Activated naive CD8-positive, alpha-beta T cell treated with anti-CD3 and anti-CD28 coated beads, Interleukin-2, amount 50 U/mL, for 24 hours (primary cell): Measurements from ENCODE around the gene ADGRG3.

Experiments used
- ATAC-seq: fragments of 150-1000 bp; cut with Tn5 transposase; one replicate; pipeline ENCODE4 v1.10.0; 2021
- DNase-seq: peaks from one replicate; pipeline ENCODE4 v3.0.0; 2021
- H3K27ac Mint-ChIP-seq: one replicate; pipeline ENCODE4 v1.8.0; 2021; ENCODE audit warnings: mild to moderate bottlenecking, mixed read lengths
- H3K27me3 Mint-ChIP-seq: one replicate; pipeline ENCODE4 v1.8.0; 2021; ENCODE audit warnings: mixed read lengths
- H3K36me3 Mint-ChIP-seq: one replicate; pipeline ENCODE4 v1.8.0; 2021; ENCODE audit warnings: low read depth, mixed read lengths
- H3K4me1 Mint-ChIP-seq: one replicate; pipeline ENCODE4 v1.8.0; 2021; ENCODE audit warnings: mixed read lengths
- H3K4me3 Mint-ChIP-seq: one replicate; pipeline ENCODE4 v1.8.0; 2021; ENCODE audit warnings: mild to moderate bottlenecking, moderate library complexity, mixed read lengths
- H3K9me3 Mint-ChIP-seq: one replicate; pipeline ENCODE4 v1.8.0; 2021; ENCODE audit warnings: mixed read lengths

The ADGRG3 gene

GRCh38 chr16:57638381-57638780 is 29.7 kb upstream of the ADGRG3 start:
- Mint-ChIP-seq H3K27me3 (peaks cover 8% of the 10 kb centered on the region), H3K4me3 (no peak overlapping the region), H3K36me3 (no peaks in the 10 kb centered on the region), H3K4me1 (peaks cover 5% of the 10 kb centered on the region), H3K27ac (no peak overlapping the region), H3K9me3 (no peaks in the 10 kb centered on the region)
- DNase-seq (no peak), ATAC-seq (no peak)

GRCh38 chr16:57639172-57639887 is 28.8 kb upstream of the ADGRG3 start:
- Mint-ChIP-seq H3K9me3 (no peaks in the 10 kb centered on the region), H3K27ac (no peak overlapping the region), H3K36me3 (no peaks in the 10 kb centered on the region), H3K4me3 (no peak overlapping the region), H3K4me1 (peaks cover 5% of the 10 kb centered on the region), H3K27me3 (peaks cover 8% of the 10 kb centered on the region)
- ATAC-seq (peak; percentile 34), DNase-seq (peak; percentile 22)

- Mint-ChIP-seq H3K27me3 (peaks cover 8% of the 10 kb centered on the region), H3K9me3 (no peaks in the 10 kb centered on the region), H3K4me3 (no peak overlapping the region), H3K36me3 (no peaks in the 10 kb centered on the region), H3K27ac (no peak overlapping the region), H3K4me1 (peaks cover 5% of the 10 kb centered on the region)
- no peak for ATAC-seq
- no peak for DNase-seq
Measured at GRCh38 chr16:57640185-57640584, 27.9 kb upstream of the ADGRG3 start.

- Mint-ChIP-seq H3K9me3 (no peaks in the 10 kb centered on the region), H3K36me3 (no peaks in the 10 kb centered on the region), H3K27ac (no peak overlapping the region), H3K4me1 (peaks cover 6% of the 10 kb centered on the region), H3K27me3 (peaks cover 8% of the 10 kb centered on the region), H3K4me3 (no peak overlapping the region)
- ATAC-seq (no peak), DNase-seq (no peak)
Measured at GRCh38 chr16:57640612-57641011, 27.5 kb upstream of the ADGRG3 start.

- Mint-ChIP-seq H3K9me3 (no peaks in the 10 kb centered on the region), H3K27ac (no peak overlapping the region), H3K27me3 (no peaks in the 10 kb centered on the region), H3K36me3 (no peaks in the 10 kb centered on the region), H3K4me1 (peaks cover 14% of the 10 kb centered on the region), H3K4me3 (no peak overlapping the region)
- ATAC-seq (no peak), DNase-seq (no peak)
Measured at GRCh38 chr16:57642160-57643135, 25.7 kb upstream of the ADGRG3 start.

- Mint-ChIP-seq H3K4me1 (peaks cover 23% of the 10 kb centered on the region), H3K9me3 (no peaks in the 10 kb centered on the region), H3K36me3 (peaks cover 2% of the 10 kb centered on the region), H3K27me3 (no peaks in the 10 kb centered on the region), H3K4me3 (no peak overlapping the region), H3K27ac (no peak overlapping the region)
- DNase-seq (no peak), ATAC-seq (no peak)
Measured at GRCh38 chr16:57643147-57643874, 24.8 kb upstream of the ADGRG3 start.

DNA sequence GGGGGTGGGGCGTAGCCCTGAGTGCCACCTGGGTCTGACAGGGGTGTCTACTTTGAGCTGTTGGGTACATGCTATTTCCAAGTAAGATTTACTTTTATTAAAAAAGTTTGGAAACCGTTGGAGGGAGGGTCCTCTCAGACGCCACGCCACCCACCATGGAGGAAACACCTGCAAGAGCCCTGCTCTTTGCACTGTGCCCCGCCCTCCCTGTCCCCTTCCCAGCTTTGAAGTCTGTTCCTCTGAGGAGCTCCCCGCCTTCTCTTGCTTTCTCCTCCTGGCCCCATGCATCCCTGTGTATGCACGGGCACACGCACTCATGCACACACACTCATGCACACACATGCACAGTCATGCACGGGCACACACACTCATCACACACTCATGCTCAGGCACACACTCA is 24.2 kb upstream of the ADGRG3 start:
- Mint-ChIP-seq H3K36me3 (peaks cover 2% of the 10 kb centered on the region), H3K27me3 (no peaks in the 10 kb centered on the region)
- no peak for DNase-seq

DNA sequence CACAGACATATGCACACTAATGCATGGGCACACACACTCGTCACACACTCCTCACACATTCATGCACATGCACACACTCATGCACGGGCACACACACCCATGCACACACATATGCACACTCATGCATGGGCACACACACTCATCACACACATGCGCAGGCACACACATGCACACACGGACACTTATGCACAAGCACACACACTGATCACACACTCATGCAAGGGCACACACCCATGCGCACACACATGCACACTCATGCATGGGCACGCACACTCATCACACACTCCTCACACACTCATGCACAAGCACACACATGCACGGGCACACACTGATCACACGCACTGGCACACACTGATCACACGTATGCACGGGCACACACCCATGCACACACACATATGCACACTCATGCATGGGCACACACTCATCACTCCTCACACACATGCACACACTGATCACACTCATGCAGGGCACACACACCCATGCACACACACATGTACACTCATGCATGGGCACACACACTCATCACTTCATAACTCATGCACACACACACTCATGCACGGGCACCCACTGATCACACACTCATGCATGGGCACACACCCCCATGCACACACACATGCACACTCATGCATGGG is 23.6 kb upstream of the ADGRG3 start:
- no peak overlapping the region for H3K27ac Mint-ChIP-seq
- H3K4me3 Mint-ChIP-seq: no peak overlapping the region
- no peaks in the 10 kb centered on the region for H3K9me3 Mint-ChIP-seq
- DNase-seq (no peak), ATAC-seq (no peak)
- no peaks in the 10 kb centered on the region for H3K27me3 Mint-ChIP-seq
- H3K4me1 Mint-ChIP-seq: peaks cover 27% of the 10 kb centered on the region
- peaks cover 2% of the 10 kb centered on the region for H3K36me3 Mint-ChIP-seq

More for the DNA sequence above, 24.2 kb upstream of the ADGRG3 start:
- Mint-ChIP-seq H3K4me3 (no peak overlapping the region), H3K4me1 (peaks cover 25% of the 10 kb centered on the region), H3K9me3 (no peaks in the 10 kb centered on the region), H3K27ac (no peak overlapping the region)
- no peak for ATAC-seq

DNA sequence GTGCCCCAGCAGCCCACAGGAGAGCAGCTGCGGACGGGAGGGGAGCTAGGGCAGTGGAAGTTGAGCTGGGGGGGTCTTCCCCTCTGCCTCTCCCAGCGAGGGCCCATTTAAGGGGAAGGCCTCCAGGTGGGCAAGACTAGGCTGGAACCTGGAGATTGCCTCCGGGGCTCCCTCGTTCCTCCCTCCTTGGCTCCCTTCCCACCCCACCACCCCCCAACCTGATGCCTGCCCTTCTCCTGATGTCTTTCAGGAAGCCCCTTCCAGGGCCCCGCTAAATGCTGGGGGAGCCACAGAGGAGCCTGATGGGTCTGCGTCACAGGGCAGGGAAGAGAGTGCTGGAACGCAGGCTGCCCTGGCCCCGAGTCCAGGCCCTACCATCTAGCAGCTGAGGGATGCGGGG is 22.9 kb upstream of the ADGRG3 start:
- H3K4me1 Mint-ChIP-seq: peaks cover 27% of the 10 kb centered on the region
- no peak for DNase-seq
- no peak overlapping the region for H3K4me3 Mint-ChIP-seq
- H3K27me3 Mint-ChIP-seq: no peaks in the 10 kb centered on the region
- no peaks in the 10 kb centered on the region for H3K9me3 Mint-ChIP-seq
- no peak for ATAC-seq
- peaks cover 2% of the 10 kb centered on the region for H3K36me3 Mint-ChIP-seq
- no peak overlapping the region for H3K27ac Mint-ChIP-seq

DNA sequence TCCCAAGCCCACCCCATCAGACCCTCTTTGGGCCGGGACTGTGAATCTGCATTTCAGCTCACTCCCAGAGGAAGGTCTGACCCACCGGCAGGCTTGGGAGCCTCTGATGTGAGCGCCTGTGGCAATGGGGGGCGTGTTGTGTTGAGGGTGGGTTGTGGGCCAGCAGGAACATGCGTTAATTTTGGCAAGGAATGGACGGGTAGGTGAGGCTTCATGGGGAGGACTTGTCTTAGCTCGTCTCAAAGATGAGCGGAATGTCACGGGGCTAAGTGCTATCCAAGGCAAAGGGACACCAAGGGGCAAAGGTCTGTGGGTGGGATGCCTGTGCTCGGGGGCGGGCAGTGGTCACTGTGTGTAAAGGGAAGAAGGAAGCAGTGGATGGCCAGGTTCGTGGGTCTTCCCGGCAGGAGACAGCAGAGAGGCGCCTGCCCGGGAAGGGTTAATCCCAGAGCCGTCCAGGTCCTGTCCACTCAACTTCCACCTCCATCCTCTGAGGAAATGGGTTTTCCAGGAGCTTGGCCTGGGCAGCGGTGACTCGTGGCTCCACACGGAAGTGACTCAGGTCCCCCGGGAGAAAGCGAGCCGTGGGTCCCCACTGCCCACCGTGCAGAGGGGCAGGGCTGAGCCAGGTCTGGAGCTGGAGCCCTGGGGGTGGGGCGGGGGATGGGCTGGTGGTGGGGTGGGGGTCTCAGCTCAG is 22.3 kb upstream of the ADGRG3 start:
- DNase-seq: no peak
- Mint-ChIP-seq H3K27ac (no peak overlapping the region), H3K27me3 (no peaks in the 10 kb centered on the region), H3K9me3 (no peaks in the 10 kb centered on the region), H3K36me3 (peaks cover 2% of the 10 kb centered on the region), H3K4me1 (peaks cover 27% of the 10 kb centered on the region), H3K4me3 (no peak overlapping the region)
- no peak for ATAC-seq

GRCh38 chr16:57646388-57647039 is 21.6 kb upstream of the ADGRG3 start:
- peak; percentile 33 for ATAC-seq
- peak overlapping the region; percentile 52 for H3K27ac Mint-ChIP-seq
- no peaks in the 10 kb centered on the region for H3K27me3 Mint-ChIP-seq
- peaks cover 2% of the 10 kb centered on the region for H3K36me3 Mint-ChIP-seq
- peak; percentile 28 for DNase-seq
- no peak overlapping the region for H3K4me3 Mint-ChIP-seq
- no peaks in the 10 kb centered on the region for H3K9me3 Mint-ChIP-seq
- H3K4me1 Mint-ChIP-seq: peaks cover 28% of the 10 kb centered on the region

GRCh38 chr16:57647136-57647875 is 20.8 kb upstream of the ADGRG3 start:
- Mint-ChIP-seq H3K4me1 (peaks cover 33% of the 10 kb centered on the region), H3K9me3 (no peaks in the 10 kb centered on the region), H3K36me3 (peaks cover 2% of the 10 kb centered on the region), H3K4me3 (peak overlapping the region; percentile 39), H3K27me3 (no peaks in the 10 kb centered on the region), H3K27ac (peak overlapping the region; percentile 70)
- DNase-seq: peak; percentile 28
- peak; percentile 24 for ATAC-seq

DNA sequence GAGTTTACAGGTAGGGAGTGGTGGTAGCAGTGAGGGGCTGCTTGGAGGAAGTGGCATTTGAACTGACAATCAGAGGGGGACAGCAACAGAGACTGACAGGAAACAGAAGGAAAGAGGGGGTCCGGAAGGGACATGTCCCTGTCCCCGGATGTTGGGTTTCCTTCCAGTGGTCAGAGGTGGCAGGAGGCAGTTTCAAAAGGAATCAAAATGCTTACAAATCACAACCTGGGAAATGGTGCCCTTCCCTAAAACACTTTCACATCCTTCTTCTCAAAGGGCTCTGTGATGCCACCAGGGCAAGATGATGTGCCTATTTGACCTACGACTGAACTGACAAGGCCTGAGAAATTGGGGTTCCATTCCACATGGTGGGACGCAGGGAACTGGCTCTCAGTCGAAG is 20.0 kb upstream of the ADGRG3 start:
- peak overlapping the region; percentile 70 for H3K27ac Mint-ChIP-seq
- peaks cover 2% of the 10 kb centered on the region for H3K36me3 Mint-ChIP-seq
- peak overlapping the region; percentile 39 for H3K4me3 Mint-ChIP-seq
- DNase-seq (no peak), ATAC-seq (no peak)
- H3K4me1 Mint-ChIP-seq: peaks cover 33% of the 10 kb centered on the region
- H3K9me3 Mint-ChIP-seq: no peaks in the 10 kb centered on the region
- H3K27me3 Mint-ChIP-seq: no peaks in the 10 kb centered on the region
